IPS-15b (cell line): ENCODE measurements around the gene AMY1C.
"Not testable (repeated sequence)": the region's sequence is repeated elsewhere in the genome, so short reads cannot be mapped to it uniquely, and the experiment has no call there.

Source experiments
- H3K27me3 ChIP-seq: one replicate; pipeline ENCODE4 v1.6.1; 2013; ENCODE audit warnings: low read length; ENCODE audit not compliant: control insufficient read depth, insufficient read depth
- H3K36me3 ChIP-seq: one replicate; pipeline ENCODE4 v1.6.1; 2013; ENCODE audit warnings: low read length; ENCODE audit not compliant: control insufficient read depth, insufficient read depth
- H3K4me1 ChIP-seq: one replicate; pipeline ENCODE4 v1.6.1; 2013; ENCODE audit warnings: mild to moderate bottlenecking, low read length; ENCODE audit not compliant: control insufficient read depth, insufficient read depth
- H3K4me3 ChIP-seq: one replicate; pipeline ENCODE4 v1.5.1; 2013; ENCODE audit warnings: low read depth, low read length
- H3K9ac ChIP-seq: one replicate; pipeline ENCODE4 v1.6.1; 2013; ENCODE audit warnings: low read depth, mild to moderate bottlenecking, low read length
- H3K9me3 ChIP-seq: one replicate; pipeline ENCODE4 v1.6.1; 2013; ENCODE audit warnings: mild to moderate bottlenecking, low read length; ENCODE audit not compliant: control insufficient read depth, insufficient read depth

The AMY1C gene

DNA sequence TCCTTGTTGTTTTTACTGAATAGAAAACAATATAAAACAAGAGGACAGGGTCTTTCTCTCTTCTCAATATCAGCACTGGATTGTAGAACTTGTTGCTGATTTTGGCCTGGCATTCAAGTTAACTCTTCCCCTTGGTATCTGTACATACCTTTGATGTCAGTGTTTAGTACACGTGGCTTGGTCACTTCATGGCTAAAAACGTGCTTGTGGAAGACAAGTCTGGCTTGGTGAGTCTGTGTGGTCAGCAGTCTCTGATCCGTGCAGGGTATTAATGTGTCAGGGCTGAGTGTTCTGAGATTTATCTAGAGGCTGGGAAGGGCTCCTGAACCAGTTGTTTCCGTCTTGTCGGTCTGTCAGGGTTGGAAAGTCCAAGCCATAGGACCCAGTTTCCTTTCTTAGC, at the start of gene AMY1C:
Gene AMY1C (plus strand): TSS at position 301 of the 400 bp plus-strand sequence. CDS start 572 bp downstream, outside the sequence.
- not testable (repeated sequence) for H3K36me3 ChIP-seq, H3K27me3 ChIP-seq, H3K9ac ChIP-seq, H3K4me3 ChIP-seq, H3K4me1 ChIP-seq, H3K9me3 ChIP-seq

DNA sequence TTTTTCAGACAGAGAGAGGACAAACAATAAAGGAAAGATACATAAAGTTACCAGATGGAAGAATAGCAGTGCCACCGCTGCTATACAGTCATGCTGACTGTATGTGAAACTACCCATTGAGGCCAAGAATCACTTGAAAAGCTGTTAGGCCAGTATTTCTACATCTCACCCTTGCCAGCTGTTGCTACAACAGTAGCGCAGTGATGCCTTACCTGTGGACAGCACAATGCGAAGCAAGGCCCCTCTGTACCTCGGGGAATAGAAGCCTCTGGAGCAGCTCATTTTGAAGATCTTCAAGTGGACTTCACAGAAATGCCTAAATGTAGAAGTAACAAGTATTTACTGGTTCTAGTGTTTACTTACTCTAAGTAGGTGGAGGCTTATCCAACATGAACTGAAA, 49.0 kb upstream of the AMY1C start:
- not testable (repeated sequence) for H3K4me3 ChIP-seq, H3K27me3 ChIP-seq, H3K36me3 ChIP-seq, H3K9me3 ChIP-seq, H3K4me1 ChIP-seq, H3K9ac ChIP-seq

GRCh38 chr1:103701256-103701655, 48.4 kb upstream of the AMY1C start:
- H3K9ac ChIP-seq, H3K36me3 ChIP-seq, H3K4me3 ChIP-seq, H3K4me1 ChIP-seq, H3K27me3 ChIP-seq, H3K9me3 ChIP-seq: not testable (repeated sequence)

- H3K4me3 ChIP-seq, H3K9ac ChIP-seq: not testable (repeated sequence)
These were observed 42.0 kb upstream of the AMY1C start for GRCh38 chr1:103707670-103708069.

GRCh38 chr1:103710381-103710780, 39.3 kb upstream of the AMY1C start:
- not testable (repeated sequence) for H3K4me3 ChIP-seq, H3K27me3 ChIP-seq, H3K9ac ChIP-seq, H3K9me3 ChIP-seq, H3K4me1 ChIP-seq, H3K36me3 ChIP-seq

More at GRCh38 chr1:103707670-103708069, 42.0 kb upstream of the AMY1C start:
- H3K9me3 ChIP-seq, H3K36me3 ChIP-seq, H3K4me1 ChIP-seq, H3K27me3 ChIP-seq: not testable (repeated sequence)

DNA sequence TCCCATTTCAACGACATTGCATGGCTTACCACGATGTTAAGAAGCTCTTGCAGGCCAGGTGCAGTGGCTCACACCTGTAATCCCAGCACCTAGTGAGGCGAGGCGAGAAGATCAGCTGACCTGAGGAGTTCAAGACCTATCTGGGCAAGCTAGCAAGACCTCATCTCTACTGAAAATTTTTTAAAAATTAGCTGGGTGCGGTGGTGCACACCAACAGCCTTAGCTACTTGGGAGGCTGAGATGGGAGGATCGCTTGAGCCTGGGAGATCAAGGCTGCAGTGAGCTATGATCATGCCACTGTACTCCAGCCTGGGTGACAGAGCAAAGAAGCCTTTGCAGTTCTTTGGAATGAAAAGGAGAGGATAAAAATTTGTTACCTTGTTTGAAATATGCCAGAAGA, 32.3 kb upstream of the AMY1C start:
- not testable (repeated sequence) for H3K9me3 ChIP-seq, H3K4me1 ChIP-seq, H3K4me3 ChIP-seq, H3K36me3 ChIP-seq, H3K9ac ChIP-seq, H3K27me3 ChIP-seq

DNA sequence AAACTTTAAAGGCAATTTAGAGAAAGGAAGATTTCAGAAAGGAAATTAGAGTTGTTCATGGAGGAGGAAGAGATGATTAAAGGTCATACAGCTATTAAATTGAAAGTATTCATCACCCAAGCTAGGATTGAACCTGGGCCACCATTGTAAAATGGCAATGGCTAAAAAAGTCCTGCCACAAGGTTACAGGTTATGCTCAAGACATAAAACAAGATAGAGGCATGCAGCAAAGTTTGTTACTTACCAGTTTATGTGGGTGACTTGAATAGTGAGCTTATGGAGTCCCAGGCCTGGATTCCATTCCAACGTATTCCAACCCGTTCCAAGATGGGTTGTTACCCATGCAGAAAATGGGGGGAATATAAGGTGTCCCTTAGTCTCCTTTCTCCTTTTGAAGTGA, 28.2 kb upstream of the AMY1C start:
- H3K27me3 ChIP-seq, H3K9me3 ChIP-seq, H3K4me3 ChIP-seq: not testable (repeated sequence)

DNA sequence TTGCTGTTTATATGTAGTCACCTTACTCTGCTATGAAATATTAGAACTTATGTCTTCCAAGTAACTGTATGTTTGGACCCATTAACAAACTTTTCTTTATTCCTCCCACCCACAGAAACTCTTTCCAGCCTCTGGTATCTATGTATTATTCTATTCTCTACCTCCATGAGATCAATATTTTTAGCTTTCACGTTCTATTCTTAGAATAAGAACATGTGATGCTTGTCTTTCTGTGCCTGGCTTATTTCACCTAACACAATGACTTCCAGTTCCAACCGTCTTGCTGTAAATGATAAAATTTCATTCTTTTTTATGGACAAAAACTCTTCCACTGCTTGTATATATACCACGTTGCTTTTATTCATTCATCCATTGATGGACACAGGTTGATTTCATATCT, 14.4 kb upstream of the AMY1C start:
- not testable (repeated sequence) for H3K27me3 ChIP-seq, H3K9me3 ChIP-seq, H3K9ac ChIP-seq, H3K4me3 ChIP-seq, H3K36me3 ChIP-seq, H3K4me1 ChIP-seq

More for the DNA sequence above, 28.2 kb upstream of the AMY1C start:
- not testable (repeated sequence) for H3K9ac ChIP-seq, H3K4me1 ChIP-seq, H3K36me3 ChIP-seq

GRCh38 chr1:103738031-103738430, 11.7 kb upstream of the AMY1C start:
- H3K27me3 ChIP-seq, H3K4me1 ChIP-seq, H3K4me3 ChIP-seq, H3K9ac ChIP-seq, H3K9me3 ChIP-seq, H3K36me3 ChIP-seq: not testable (repeated sequence)

GRCh38 chr1:103744449-103744848, 5.2 kb upstream of the AMY1C start:
- not testable (repeated sequence) for H3K9ac ChIP-seq, H3K36me3 ChIP-seq, H3K9me3 ChIP-seq, H3K27me3 ChIP-seq, H3K4me3 ChIP-seq, H3K4me1 ChIP-seq

DNA sequence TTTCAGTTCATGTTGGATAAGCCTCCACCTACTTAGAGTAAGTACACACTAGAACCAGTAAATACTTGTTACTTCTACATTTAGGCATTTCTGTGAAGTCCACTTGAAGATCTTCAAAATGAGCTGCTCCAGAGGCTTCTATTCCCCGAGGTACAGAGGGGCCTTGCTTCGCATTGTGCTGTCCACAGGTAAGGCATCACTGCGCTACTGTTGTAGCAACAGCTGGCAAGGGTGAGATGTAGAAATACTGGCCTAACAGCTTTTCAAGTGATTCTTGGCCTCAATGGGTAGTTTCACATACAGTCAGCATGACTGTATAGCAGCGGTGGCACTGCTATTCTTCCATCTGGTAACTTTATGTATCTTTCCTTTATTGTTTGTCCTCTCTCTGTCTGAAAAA, 4.7 kb upstream of the AMY1C start:
- not testable (repeated sequence) for H3K9ac ChIP-seq, H3K9me3 ChIP-seq

GRCh38 chr1:103748273-103748672, 1.4 kb upstream of the AMY1C start:
- H3K36me3 ChIP-seq, H3K9me3 ChIP-seq: not testable (repeated sequence)

More for the DNA sequence above, 4.7 kb upstream of the AMY1C start:
- not testable (repeated sequence) for H3K4me3 ChIP-seq, H3K36me3 ChIP-seq, H3K4me1 ChIP-seq, H3K27me3 ChIP-seq

DNA sequence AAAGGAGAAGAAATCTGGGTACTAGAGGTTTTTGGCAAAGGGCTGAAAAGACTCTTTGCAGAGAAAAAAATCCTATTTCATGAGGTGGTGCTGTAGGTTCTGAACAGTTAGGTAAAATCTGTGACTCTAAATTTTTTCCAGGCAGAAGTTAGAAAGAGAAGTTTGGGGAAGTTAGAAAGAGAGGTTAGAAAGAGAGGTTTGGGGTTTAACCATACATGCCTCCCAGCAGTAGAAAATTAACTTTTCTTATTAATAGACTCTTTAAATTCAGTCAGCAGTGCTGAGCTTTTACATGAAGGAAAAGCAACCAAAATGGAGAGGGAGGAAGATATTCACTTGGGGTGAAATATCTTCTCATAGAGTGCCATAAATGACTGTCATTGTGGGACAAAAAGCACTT, 12.2 kb downstream of the AMY1C start:
- no peaks in the 10 kb centered on the region for H3K27me3 ChIP-seq
- no peaks in the 10 kb centered on the region for H3K36me3 ChIP-seq
- no peak overlapping the region for H3K9ac ChIP-seq
- no peaks in the 10 kb centered on the region for H3K4me1 ChIP-seq
- no peak overlapping the region for H3K4me3 ChIP-seq
- no peaks in the 10 kb centered on the region for H3K9me3 ChIP-seq

More at GRCh38 chr1:103748273-103748672, 1.4 kb upstream of the AMY1C start:
- not testable (repeated sequence) for H3K27me3 ChIP-seq, H3K4me3 ChIP-seq, H3K9ac ChIP-seq, H3K4me1 ChIP-seq
